Endothelial cell of umbilical vein (primary cell): ENCODE measurements around the gene KHK.

Experiments
- EZH2 ChIP-seq: IDR thresholded peaks from 2 replicates; pipeline ENCODE4 v1.6.1; 2012; ENCODE audit warnings: borderline replicate concordance, low read depth, mild to moderate bottlenecking, moderate library complexity, low read length, inconsistent platforms; ENCODE audit not compliant: severe bottlenecking
- POLR2AphosphoS5 ChIP-seq: IDR thresholded peaks from 2 replicates; pipeline ENCODE4 v1.6.1; 2012; ENCODE audit warnings: low read depth, mild to moderate bottlenecking, control low read depth, low read length, moderate library complexity; ENCODE audit not compliant: insufficient read depth
- TF ChIP-seq, protein P1 (sequence below), 2 donors: IDR thresholded peaks; 1 replicate in 1 of 2; 2 replicates in 1 of 2; pipeline ENCODE4 v1.5.1; 2011; ENCODE audit warnings: low read length in 2 of 2, mild to moderate bottlenecking in 2 of 2, moderate library complexity in 2 of 2, control low read depth in 1 of 2, inconsistent platforms in 1 of 2, low read depth in 1 of 2; ENCODE audit not compliant: insufficient read depth in 1 of 2; ENCODE audit errors: extremely low read depth in 1 of 2
- TF ChIP-seq, protein P2 (sequence below): IDR thresholded peaks from 2 replicates; pipeline ENCODE4 v1.6.1; 2011; ENCODE audit not compliant: insufficient read depth, insufficient read length

DNA sequence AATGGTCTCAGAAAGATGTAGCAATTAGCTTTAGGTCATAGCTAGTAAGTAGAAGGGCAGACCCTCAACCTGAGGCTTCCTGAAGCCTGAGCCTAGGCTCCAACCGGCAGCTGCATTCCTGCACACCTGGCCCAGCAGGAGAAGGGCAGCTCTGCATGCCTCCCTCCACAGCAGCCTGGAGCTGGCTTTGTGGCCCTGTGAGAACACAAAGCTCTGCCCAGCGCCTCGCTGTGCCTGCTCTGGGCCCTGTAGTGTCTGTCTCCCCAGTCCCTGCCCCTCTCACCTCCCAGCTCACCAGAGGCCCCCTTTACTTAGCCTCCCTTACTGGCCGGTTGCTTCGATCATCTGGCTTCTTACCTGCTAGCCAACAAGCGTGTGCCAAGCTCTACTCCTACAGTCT is 47.1 kb upstream of the KHK start:
- TF ChIP-seq EZH2, result no peak
- TF ChIP-seq POLR2AphosphoS5, result no peak
- TF ChIP-seq, protein P1, sequence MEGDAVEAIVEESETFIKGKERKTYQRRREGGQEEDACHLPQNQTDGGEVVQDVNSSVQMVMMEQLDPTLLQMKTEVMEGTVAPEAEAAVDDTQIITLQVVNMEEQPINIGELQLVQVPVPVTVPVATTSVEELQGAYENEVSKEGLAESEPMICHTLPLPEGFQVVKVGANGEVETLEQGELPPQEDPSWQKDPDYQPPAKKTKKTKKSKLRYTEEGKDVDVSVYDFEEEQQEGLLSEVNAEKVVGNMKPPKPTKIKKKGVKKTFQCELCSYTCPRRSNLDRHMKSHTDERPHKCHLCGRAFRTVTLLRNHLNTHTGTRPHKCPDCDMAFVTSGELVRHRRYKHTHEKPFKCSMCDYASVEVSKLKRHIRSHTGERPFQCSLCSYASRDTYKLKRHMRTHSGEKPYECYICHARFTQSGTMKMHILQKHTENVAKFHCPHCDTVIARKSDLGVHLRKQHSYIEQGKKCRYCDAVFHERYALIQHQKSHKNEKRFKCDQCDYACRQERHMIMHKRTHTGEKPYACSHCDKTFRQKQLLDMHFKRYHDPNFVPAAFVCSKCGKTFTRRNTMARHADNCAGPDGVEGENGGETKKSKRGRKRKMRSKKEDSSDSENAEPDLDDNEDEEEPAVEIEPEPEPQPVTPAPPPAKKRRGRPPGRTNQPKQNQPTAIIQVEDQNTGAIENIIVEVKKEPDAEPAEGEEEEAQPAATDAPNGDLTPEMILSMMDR (IDR thresholded peaks at IDR 0.05; ENCODE audit: extremely low read depth in 1 of 2, insufficient read depth in 1 of 2, low read depth in 1 of 2, low read length in 2 of 2), result no peak
- TF ChIP-seq, protein P2, sequence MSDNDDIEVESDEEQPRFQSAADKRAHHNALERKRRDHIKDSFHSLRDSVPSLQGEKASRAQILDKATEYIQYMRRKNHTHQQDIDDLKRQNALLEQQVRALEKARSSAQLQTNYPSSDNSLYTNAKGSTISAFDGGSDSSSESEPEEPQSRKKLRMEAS, result no peak
